IPS DF 6.9 (cell line): Measurements from ENCODE around the gene UTS2R.

Experiments used
- DNase-seq: peaks from one replicate; pipeline ENCODE4 v3.0.0-alpha.2; 2013; ENCODE audit warnings: low read depth, low spot score
- H3K27ac ChIP-seq: one replicate; pipeline ENCODE4 v1.5.1; 2013; ENCODE audit warnings: low read length, control low read depth
- H3K27me3 ChIP-seq: 2 replicates; pipeline ENCODE4 v1.6.1; 2013; ENCODE audit warnings: mild to moderate bottlenecking, low read length; ENCODE audit not compliant: control insufficient read depth, insufficient read depth
- H3K36me3 ChIP-seq: 2 replicates; pipeline ENCODE4 v1.6.1; 2013; ENCODE audit warnings: low read length; ENCODE audit not compliant: control insufficient read depth, insufficient read depth
- H3K4me1 ChIP-seq: 2 replicates; pipeline ENCODE4 v1.6.1; 2013; ENCODE audit warnings: low read length; ENCODE audit not compliant: control insufficient read depth, insufficient read depth
- H3K4me3 ChIP-seq: 2 replicates; pipeline ENCODE4 v1.5.1; 2013; ENCODE audit warnings: mild to moderate bottlenecking, low read length
- H3K9me3 ChIP-seq: 2 replicates; pipeline ENCODE4 v1.6.1; 2013; ENCODE audit warnings: low read length, inconsistent platforms; ENCODE audit not compliant: control insufficient read depth, insufficient read depth
- WGBS: extraction: QIAGEN DNeasy Blood & Tissue Kit; methylation state at CpG from one replicate; pipeline ENCODE4 v1.1.7; 2013; ENCODE audit warnings: mixed read lengths, missing lambda C conversion rate; ENCODE audit not compliant: insufficient read length, insufficient coverage; 5-methylcytosine and 5-hydroxymethylcytosine counted together

Gene UTS2R

DNA sequence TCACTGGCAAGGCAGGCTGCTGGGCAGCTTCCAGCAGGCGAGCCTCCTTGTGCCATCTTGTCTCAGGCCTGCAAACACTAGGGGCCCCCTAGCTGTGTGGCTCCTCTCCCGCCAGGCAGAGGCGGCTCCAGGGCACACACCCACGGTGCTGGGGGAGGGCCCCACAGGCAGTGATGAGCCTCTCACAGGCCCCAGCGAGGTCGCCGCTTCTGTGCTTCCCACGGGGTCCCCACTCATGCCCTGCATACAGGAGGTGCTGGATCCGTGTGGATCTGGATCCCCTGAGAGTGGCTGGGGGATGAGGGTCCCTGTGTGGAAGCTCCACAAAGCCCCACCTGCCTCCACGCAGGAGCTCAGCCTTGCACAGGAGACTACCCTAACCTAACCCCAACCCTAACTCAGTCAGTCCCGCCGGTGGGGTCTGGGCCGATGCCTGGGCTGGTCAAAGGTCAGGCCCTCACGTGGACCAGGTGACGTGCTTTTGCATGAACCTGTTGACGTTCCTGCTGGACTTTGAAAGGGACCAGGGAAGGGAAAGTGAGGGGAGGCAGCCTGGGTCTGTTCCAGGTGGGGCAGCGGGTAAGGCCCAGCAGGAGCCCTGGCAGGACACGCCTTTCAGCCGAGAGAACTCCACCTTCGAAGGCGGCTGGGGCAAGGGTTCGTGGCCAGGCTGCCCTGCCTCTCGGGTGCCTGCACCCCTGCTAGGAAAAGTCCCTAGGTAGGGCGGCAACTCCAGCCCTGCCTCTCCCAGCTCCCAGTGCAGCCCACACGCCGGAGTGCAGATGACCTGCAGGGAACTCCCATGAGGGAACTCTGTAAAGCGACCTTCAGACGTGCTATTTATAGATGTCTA, 43.2 kb upstream of the UTS2R start:
- no peaks in the 10 kb centered on the region for H3K9me3 ChIP-seq
- H3K27me3 ChIP-seq: peaks cover 10% of the 10 kb centered on the region
- no peak for DNase-seq
- WGBS: no CpG with 5 or more reads among the region's 28 CpGs
- H3K4me3 ChIP-seq: no peak overlapping the region
- no peak overlapping the region for H3K27ac ChIP-seq
- H3K36me3 ChIP-seq: no peaks in the 10 kb centered on the region
- H3K4me1 ChIP-seq: peaks cover 8% of the 10 kb centered on the region

DNA sequence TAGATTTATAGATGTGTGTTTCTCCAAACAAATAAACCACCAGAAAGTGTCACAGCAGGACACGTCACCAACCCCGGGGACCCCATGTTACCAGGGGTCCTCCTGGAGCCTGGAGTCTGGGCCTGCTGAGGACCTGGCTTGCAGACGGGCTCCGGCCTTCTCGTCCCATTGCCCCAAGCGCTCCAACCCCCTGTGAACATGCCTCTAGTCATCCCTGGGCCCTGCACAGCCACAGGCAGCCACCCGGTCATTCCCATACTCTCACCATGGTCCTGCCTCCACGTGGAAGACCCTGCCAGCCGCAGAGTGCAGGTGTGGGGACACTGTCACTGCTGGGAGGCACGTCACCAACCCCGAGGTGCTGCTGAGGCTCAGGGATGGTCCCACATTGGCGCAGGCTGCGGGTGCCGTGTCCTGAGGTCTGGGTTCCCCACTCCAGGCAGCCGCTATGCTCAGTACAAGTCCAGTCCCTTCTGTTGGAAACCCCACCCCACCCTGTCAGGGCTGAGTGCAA, 42.5 kb upstream of the UTS2R start:
- Histone ChIP-seq H3K4me1 (peaks cover 9% of the 10 kb centered on the region), H3K27me3 (peaks cover 14% of the 10 kb centered on the region)
- DNase-seq: no peak

DNA sequence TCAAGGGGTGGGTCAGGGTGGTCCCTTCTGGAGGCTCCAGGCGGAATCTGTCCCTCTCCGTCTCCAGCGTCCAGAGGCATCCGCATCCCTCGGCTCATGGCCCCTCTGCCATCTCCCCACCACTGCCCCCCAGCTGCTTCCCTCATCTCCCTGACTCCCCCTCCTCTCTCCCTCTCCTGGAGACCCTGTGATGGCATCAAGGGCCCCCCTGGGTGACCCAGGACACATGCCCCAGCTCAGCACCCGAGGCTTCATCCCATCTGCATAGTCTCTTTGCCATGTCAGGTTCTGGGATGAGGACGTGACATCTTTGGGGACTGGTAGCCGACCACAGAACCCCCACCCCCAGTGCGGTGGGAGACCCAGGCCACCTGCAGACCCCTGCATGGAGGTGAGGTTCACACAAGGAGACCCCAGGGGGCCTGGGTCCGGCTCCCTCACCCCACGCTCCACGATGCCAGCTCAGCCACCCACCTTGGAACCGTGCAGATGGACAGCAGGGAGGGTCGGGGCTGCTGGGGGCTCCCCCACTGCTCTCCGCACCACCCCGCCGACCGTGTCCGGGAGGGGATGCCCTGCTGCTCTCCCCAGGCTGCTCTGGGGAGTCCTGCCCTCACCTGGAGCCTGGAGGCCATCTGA, 41.8 kb upstream of the UTS2R start:
- H3K9me3 ChIP-seq: no peaks in the 10 kb centered on the region
- H3K4me1 ChIP-seq: peaks cover 9% of the 10 kb centered on the region
- H3K27ac ChIP-seq: no peak overlapping the region
- no CpG with 5 or more reads among the region's 19 CpGs for WGBS
- no peaks in the 10 kb centered on the region for H3K36me3 ChIP-seq
- H3K4me3 ChIP-seq: no peak overlapping the region
- peaks cover 21% of the 10 kb centered on the region for H3K27me3 ChIP-seq
- no peak for DNase-seq

More for the DNA sequence above, 42.5 kb upstream of the UTS2R start:
- H3K9me3 ChIP-seq: no peaks in the 10 kb centered on the region
- no peaks in the 10 kb centered on the region for H3K36me3 ChIP-seq
- no CpG with 5 or more reads among the region's 15 CpGs for WGBS
- no peak overlapping the region; the same call in 1 of the 2 replicates for H3K4me3 ChIP-seq
- no peak overlapping the region for H3K27ac ChIP-seq

DNA sequence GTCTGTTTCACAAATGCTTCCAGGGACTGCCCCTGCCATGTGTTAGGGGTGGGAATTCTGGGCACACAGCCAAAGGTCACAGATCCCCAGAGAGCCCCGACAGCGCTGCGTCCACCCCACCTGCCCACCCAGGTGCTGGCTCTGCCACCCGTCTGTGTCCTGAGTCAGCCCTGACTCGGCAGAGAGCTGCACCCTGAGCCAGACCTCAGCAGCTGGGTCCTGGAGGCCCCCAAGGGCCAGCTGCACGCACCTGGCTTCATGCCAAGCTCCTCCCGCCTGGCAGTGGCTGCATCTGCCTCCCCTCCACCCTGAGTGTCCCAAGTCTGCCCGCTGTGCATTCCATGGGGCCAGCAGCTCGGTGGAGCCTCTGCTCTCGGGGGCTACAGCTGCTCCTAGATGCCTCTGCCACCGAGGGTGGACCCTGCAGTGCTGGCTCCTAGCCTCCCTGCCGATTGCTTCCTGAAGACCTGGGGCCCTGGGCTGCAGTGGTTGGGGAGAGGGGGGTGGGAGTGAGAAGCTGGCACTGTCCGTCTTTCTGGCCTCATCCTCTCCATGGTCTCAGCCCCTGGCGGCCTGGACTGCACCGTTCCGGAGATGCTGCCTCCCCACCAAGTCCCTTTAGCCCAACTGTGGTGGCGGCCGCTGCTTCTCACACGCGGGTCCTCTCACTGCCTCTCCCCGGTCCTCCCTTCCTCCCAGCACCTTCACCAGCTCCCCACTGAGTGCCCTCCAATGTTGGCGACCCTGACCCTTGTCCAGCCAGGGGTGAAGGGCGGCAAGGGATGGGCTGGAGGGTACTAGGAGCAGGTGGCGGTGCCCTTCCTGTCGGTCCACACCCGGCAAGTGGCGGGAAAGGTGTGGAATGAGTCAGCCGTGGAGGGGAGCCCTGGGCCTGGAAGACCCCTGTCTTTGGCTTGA, 41.0 kb upstream of the UTS2R start:
- DNase-seq: no peak
- H3K4me3 ChIP-seq: no peak overlapping the region
- WGBS: no CpG with 5 or more reads among the region's 28 CpGs
- no peaks in the 10 kb centered on the region for H3K9me3 ChIP-seq
- H3K4me1 ChIP-seq: peaks cover 9% of the 10 kb centered on the region
- no peaks in the 10 kb centered on the region for H3K36me3 ChIP-seq
- peaks cover 26% of the 10 kb centered on the region for H3K27me3 ChIP-seq
- H3K27ac ChIP-seq: no peak overlapping the region

DNA sequence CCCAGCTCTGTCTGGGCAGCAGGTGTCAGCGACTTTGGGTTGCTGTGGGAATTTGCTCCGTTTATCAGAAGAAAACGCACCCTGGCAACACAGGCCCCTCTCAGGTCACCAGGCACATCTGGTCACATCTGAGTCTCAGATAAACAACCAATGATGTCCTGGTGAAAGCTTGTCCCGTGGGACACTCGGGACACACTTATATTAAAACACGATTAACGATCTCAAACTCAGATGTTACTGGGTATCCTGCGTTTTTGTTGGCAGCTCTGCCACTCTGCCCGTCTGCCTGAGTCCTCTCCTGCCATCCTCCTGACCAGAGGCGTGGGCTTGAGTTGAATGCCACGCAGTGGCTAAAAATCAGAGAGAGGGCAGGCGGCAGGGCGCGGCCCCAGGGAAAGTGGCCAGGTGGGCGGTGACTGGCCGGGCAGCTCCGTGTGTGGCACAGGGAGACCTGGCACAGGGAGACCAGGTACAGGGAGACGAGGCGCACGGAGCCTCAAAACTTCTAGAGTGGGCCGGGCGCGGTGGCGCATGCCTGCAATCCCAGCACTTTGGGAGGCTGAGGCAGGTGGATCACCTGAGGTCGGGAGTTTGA, 40.1 kb upstream of the UTS2R start:
- WGBS: no CpG with 5 or more reads among the region's 25 CpGs
- Histone ChIP-seq H3K4me1 (peaks cover 9% of the 10 kb centered on the region), H3K9me3 (no peaks in the 10 kb centered on the region), H3K36me3 (no peaks in the 10 kb centered on the region), H3K27ac (no peak overlapping the region), H3K27me3 (peaks cover 26% of the 10 kb centered on the region), H3K4me3 (no peak overlapping the region)
- DNase-seq: no peak

DNA sequence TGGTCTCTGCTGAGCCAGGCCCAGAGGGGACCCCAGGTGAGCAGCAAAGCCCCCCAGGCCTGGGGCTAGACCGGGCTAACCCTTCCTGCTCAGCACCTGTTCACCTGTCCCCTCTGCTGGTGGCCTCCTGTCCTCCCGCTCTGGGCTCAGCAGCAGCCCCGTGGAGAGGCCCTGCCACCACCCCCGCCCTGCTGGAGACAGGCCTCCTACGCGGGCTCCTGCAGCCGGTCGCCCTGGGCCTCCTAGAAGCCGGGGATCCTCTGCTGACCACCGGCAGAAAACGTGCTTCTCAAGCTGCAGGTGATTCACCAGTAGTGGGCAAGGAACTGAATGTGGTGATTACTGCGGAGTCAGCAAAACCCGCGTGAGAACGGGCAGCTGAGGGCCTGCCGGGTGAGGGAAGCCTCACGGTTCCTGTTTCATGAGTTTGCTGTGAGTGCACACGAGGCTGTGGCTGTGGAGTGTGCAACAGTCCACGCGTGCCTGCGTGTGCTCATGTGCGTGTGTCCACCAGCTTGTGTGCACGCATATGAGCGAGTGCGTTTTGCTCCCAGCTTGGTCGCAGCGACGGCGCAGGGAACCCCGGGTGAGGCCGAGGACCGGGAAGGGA, 38.8 kb upstream of the UTS2R start:
- DNase-seq: no peak

DNA sequence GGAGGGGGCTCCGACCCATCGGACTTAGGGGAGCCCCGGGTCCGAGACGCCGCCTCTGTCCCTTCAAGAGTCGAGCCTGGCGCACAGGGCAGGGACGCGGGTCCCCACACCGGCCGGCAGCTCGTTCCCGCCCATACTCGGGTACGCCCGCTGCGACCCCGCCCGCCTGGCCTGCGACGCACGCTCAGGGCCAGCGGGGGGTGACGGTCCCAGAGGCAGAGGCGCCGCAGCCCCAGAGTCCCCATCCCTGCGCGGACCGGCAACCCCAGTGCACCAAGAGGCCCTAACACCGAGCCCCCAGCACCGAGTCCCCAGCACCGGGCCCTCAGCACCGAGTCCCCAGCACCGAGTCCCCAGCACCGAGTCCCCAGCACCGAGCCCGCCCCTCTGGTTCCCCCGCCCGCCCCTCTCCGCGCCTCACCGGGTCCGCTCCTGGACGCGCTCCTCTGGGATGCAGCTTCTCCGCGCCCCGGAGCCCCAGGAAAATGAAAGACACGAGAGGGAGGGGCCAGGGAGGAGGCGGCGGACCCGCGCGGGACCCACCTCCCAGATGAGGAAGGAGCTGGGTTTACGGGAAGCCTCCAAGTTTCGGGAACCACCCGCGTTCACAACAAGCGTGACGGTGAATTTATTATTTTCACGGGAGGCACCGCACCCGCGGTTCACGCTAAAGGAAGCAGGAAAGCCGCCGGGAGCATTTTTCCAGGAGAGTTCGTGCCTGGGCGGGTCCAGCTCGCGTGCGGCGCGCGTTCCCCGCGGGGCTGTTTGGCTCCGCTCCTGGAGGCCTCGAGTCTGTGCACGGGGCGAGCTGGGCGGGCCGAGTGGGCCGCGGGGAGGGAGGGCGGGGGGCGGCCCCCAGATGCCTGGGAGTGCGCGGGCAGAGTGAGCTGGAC, 38.0 kb upstream of the UTS2R start, which contains the start of gene SECTM1:
Gene SECTM1 (minus strand): TSS at position 488 of the 893 bp plus-strand sequence. CDS start 6,526 bp downstream, outside the sequence.
- no peaks in the 10 kb centered on the region for H3K9me3 ChIP-seq
- H3K27ac ChIP-seq: no peak within 1 kb of the TSS
- peak within 1 kb of the TSS; percentile 15; the same call in 1 of the 2 replicates for H3K4me3 ChIP-seq
- DNase-seq: no peak
- H3K36me3 ChIP-seq: no peaks in the 10 kb centered on the region
- no CpG with 5 or more reads among the region's 90 CpGs for WGBS
- peaks cover 26% of the 10 kb centered on the region for H3K27me3 ChIP-seq
- H3K4me1 ChIP-seq: peaks cover 9% of the 10 kb centered on the region

More for the DNA sequence above, 38.8 kb upstream of the UTS2R start:
- Histone ChIP-seq H3K4me3 (peak overlapping the region; percentile 15; the same call in 1 of the 2 replicates), H3K4me1 (peaks cover 9% of the 10 kb centered on the region), H3K36me3 (no peaks in the 10 kb centered on the region), H3K27ac (no peak overlapping the region), H3K9me3 (no peaks in the 10 kb centered on the region), H3K27me3 (peaks cover 26% of the 10 kb centered on the region)
- WGBS: no CpG with 5 or more reads among the region's 32 CpGs

GRCh38 chr17:82334204-82334621, 37.4 kb upstream of the UTS2R start:
- Histone ChIP-seq H3K27me3 (peaks cover 26% of the 10 kb centered on the region), H3K27ac (no peak overlapping the region)
- WGBS: no CpG with 5 or more reads among the region's 25 CpGs

More at GRCh38 chr17:82334204-82334621, 37.4 kb upstream of the UTS2R start:
- peaks cover 7% of the 10 kb centered on the region for H3K4me1 ChIP-seq
- H3K4me3 ChIP-seq: no peak overlapping the region
- no peaks in the 10 kb centered on the region for H3K9me3 ChIP-seq
- DNase-seq: no peak
- no peaks in the 10 kb centered on the region for H3K36me3 ChIP-seq
